Measurements from ENCODE around the gene SLC25A34.

- TF ChIP-seq CTCF (conservative IDR thresholded peaks at IDR 0.05; ENCODE audit: low read length) (no peak), EZH2phosphoT487 (IDR thresholded peaks at IDR 0.05; ENCODE audit: borderline replicate concordance, low read depth, low read length) (no peak)
Observed at GRCh38 chr1:15742339-15742801, 6.3 kb downstream of the SLC25A34 start, which contains the start of gene TMEM82.
